Left lobe of liver (tissue), 2 donors: ENCODE measurements around the gene EP400. TPM values are rescaled to one million over a fixed set of nuclear protein-coding genes. Genes with fewer than 3 reads are reported as not detected.
A peak's percentile ranks its signal among the peaks of the same experiment; 100 is the strongest.
"Not testable (repeated sequence)": the region's sequence is repeated elsewhere in the genome, so short reads cannot be mapped to it uniquely, and the experiment has no call there.

Experiments used
- ATAC-seq: fragments of 200-7000 bp; cut with Tn5 transposase; one replicate; pipeline ENCODE4 v1.9.1; 2020; ENCODE audit warnings: mild to moderate bottlenecking, moderate library complexity
- DNase-seq: peaks from one replicate; pipeline ENCODE4 v3.0.0-alpha.2; 2020; ENCODE audit warnings: low spot score
- total RNA-seq: library from RNA; stranded (reverse); gene quantifications from one replicate; pipeline ENCODE4 v1.2.1, GENCODE V29; 2021
- donor health status: DM: no; HTN: no; CAD: no; lungs with moderate emphysema.
- donor health status: DM: no; HTN: yes; CAD: no.

The EP400 gene
- total RNA-seq, 1 donor from 2014 or later: 14.3 TPM

DNA sequence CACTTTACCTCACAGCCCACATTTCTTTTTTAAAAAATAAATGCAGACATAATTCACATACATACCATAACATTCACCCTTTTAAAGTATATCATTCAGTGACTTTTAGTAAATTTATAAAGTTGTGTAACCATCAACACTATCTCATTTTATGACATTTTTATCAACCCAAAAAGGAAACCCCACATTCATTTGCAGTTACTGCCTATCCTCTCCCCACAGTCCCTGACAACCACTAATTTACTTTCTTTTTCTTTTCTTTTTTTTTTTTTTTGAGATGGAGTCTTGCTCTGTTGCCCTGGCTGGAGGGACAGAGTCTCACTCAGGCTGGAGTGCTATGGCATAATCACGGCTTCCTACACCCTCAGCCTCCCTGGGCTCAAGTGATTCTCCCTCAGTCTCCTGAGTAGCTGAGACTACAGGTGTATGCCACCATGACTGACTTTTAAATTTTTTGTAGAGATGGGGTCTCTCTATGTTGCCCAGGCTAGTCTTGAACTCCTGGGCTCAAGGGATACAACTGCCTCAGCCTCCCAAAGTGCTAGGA, 1.5 kb upstream of the EP400 start:
- ATAC-seq (no peak), DNase-seq (peak; percentile 21)

DNA sequence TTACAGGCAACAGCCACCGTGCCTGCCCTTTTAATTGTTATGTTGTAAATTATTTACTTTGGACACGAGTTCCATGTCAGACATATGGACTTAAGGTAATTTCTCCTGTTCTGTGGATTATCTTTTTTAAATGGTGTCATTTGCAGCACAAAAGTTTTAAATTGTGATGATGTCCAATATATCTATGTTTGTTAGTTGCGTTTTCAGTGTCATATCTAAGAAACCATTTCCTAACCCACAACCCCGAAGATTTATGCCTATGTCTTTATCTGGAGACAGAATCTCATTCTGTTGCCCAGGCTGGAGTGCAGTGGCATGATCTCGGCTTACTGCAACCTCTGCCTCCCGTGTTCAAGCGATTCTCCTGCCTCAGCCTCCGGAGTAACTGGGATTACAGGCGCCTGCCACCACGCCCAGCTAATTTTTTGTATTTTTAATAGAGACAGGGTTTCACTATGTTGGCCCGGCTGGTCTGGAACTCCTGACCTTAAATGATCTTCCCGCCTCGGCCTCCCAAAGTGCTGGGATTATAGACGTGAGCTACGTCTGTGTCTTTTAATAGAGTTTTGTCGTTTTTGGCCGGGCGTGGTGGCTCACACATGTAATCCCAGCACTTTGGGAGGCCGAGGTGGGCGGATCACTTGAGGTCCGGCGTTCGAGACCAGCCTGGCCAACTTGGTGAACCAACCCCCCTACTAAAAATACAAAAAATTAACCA, 870 bp upstream of the EP400 start:
- DNase-seq, ATAC-seq: not testable (repeated sequence)

- ATAC-seq (peak; percentile 17), DNase-seq (no peak)
Observed at GRCh38 chr12:131950182-131950913, 606 bp downstream of the EP400 start.

DNA sequence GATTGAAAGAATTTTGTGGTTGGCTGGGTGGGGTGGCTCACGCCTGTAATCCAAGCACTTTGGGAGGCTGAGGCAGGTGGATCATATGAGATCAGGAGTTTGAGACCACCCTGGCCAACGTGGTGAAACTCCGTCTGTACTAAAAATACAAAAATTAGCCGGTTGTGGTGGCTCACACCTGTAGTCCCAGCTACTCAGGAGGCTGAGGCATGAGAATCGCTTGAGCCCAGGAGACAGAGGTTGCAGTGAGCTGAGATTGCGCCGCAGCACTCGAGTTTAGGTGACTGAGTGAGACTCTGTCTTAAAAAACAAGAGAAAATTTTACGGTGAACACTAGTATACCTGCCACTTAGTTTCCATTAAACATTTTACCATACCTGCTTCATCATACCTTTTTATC, 4.1 kb downstream of the EP400 start:
- DNase-seq, ATAC-seq: not testable (repeated sequence)

DNA sequence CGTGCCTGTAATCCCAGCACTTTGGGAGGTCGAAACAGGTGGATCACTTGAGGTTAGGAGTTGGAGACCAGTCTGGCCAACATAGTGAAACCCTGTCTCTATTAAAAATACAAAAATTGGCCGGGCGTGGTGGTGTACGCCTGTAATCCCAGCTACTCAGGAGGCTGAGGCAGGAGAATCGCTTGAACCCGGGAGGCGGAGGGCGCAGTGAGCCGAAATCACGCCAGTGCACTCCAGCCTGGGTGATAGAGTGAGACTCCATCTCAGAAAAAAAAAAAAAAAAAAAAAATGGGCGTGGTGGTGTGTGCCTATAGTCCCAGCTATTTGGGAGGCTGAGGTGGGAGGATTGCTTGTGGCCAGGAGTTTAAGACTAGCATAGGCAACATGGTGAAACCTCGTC, 4.7 kb downstream of the EP400 start:
- not testable (repeated sequence) for ATAC-seq
- DNase-seq: peak; percentile 23

DNA sequence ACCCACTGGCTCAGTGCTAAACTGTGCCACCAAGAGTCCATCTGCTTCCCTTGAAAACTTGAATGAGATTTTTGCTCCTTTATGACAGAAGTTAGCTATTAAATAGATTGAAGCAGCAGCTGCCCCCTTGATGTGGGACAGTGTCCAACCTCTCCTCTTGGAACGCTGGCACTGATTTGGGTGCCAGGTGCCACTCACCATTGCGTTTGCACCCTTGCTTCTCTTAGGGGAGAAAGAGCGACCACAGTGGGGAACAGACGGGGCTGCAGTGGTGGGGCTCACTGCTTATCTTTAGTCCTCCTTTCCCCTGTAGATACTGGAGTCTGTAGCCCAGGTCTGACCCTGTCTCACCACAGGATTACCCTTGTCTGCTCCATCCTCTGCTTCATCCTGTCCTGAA, 9.4 kb downstream of the EP400 start:
- DNase-seq (no peak), ATAC-seq (no peak)

GRCh38 chr12:131959641-131960589, 10.2 kb downstream of the EP400 start:
- DNase-seq (no peak), ATAC-seq (no peak)

DNA sequence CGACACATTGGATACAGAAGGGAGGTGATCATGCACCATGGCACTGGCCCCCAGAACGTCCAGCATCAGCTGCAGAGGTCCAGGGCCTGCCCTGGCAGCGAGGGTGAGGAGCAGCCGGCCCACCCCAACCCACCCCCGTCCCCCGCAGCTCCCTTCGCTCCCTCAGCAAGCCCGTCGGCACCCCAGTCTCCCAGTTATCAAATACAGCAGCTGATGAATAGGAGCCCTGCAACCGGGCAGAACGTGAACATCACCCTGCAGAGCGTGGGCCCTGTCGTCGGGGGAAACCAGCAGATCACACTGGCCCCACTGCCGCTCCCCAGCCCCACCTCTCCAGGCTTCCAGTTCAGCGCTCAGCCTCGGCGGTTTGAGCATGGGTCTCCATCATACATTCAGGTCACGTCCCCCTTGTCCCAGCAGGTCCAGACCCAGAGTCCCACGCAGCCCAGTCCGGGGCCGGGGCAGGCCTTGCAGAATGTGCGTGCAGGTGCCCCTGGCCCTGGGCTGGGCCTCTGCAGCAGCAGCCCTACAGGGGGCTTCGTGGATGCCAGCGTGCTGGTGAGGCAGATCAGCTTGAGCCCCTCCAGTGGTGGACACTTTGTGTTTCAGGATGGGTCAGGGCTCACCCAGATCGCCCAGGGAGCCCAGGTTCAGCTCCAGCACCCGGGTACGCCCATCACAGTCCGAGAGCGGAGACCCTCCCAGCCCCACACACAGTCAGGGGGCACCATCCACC, 11.0 kb downstream of the EP400 start:
- not testable (repeated sequence) for ATAC-seq, DNase-seq

- DNase-seq, ATAC-seq: not testable (repeated sequence)
Observed at GRCh38 chr12:131961328-131961727, 11.6 kb downstream of the EP400 start.

DNA sequence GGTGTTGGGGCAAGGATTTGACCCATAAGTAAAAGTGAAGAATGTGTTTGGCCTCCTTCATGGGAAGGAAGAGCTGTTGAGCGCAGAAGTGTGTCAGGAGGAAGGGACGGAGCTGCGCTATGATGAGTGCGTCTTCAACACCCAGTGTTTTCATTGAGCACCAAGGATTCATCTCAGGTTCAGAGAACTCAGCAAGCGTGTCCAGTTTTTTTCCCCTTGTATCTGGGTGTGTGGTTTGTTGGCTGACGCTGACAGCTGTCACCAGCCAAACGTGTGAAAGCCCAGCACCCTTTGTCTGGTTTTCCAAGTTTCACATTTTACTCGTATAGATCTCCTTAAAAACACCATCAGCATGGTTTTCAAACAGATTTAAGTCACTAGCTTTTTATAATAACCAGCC, 12.3 kb downstream of the EP400 start:
- ATAC-seq: no peak
- DNase-seq: no peak

GRCh38 chr12:131963381-131963780, 13.6 kb downstream of the EP400 start:
- ATAC-seq (no peak), DNase-seq (no peak)

DNA sequence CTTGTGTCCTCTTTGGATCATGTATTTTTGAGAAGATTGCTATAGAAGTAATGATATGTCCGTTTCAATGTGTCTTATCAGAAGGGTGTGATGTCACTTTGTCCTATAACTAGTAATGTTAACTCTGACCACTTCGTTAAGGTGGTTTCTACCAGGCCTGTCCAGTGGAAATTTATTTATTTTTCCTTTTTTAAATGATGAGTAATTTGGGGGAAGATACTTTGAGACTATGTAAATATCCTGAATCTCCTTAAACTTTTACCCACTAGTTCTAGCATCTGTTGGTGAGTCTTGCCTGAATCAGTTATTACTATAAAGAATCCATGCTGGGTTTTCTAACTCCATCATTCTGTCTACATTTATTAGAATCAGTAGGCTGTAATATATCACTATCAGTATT, 15.3 kb downstream of the EP400 start:
- DNase-seq (no peak), ATAC-seq (no peak)

- ATAC-seq: no peak
- DNase-seq: no peak
Observed at GRCh38 chr12:131971226-131971625, 21.5 kb downstream of the EP400 start.

DNA sequence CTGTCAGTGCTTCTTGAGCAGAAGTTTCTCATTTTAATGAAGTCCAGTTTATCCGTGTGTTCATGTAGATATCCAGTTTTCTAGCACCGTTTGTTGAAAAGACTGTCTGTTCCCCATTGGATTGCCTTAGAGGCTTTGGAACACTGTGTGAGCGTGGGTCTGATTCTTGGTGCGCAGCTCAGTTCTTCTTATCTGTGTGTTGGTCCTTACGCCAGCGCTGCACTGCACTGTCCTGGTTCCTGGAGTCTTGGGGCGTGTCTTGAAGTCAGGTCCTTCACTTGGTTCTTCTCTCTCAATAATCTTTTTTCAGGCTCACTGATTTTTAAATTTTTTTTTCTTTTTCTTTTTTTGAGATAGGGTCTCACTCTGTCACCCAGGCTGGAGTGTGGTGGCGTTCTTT, 25.5 kb downstream of the EP400 start:
- DNase-seq (no peak), ATAC-seq (no peak)

- ATAC-seq: no peak
- no peak for DNase-seq
Observed at GRCh38 chr12:131979606-131980005, 29.9 kb downstream of the EP400 start.

DNA sequence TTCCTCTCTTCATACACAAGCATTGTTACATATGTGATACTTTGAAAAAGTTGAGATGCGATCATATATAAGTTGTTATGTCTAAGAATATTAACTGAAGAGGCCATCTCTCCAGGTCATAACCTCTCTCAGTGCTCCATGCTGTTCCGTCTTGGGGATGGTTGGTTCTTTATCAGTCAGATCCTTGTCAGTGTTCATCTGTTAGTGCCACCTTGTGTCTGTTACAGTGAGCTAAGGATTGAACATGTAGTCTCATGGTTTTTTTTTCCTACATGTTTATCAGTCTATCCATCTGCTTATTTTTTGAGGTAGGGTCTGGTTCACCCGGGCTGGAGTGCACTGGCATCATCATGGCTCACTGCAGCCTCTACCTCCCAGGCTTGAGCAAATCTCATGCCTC, 30.5 kb downstream of the EP400 start:
- DNase-seq (no peak), ATAC-seq (no peak)

- DNase-seq: no peak
- ATAC-seq: no peak
Observed at GRCh38 chr12:131981388-131981787, 31.6 kb downstream of the EP400 start.

GRCh38 chr12:131982041-131982440, 32.3 kb downstream of the EP400 start:
- DNase-seq: no peak
- ATAC-seq: no peak

- DNase-seq: no peak
- ATAC-seq: no peak
Observed at GRCh38 chr12:131983026-131983425, 33.3 kb downstream of the EP400 start.

- DNase-seq (no peak), ATAC-seq (no peak)
Observed at GRCh38 chr12:131983554-131983953, 33.8 kb downstream of the EP400 start.
